Measurements from ENCODE around the gene TIMP2. TPM values are rescaled to one million over a fixed set of nuclear protein-coding genes. Genes with fewer than 3 reads are reported as not detected.

TIMP2 gene
- total and polyA plus RNA-seq, 8 donors: 20.9 to 100.0 (median 47.2) TPM

DNA sequence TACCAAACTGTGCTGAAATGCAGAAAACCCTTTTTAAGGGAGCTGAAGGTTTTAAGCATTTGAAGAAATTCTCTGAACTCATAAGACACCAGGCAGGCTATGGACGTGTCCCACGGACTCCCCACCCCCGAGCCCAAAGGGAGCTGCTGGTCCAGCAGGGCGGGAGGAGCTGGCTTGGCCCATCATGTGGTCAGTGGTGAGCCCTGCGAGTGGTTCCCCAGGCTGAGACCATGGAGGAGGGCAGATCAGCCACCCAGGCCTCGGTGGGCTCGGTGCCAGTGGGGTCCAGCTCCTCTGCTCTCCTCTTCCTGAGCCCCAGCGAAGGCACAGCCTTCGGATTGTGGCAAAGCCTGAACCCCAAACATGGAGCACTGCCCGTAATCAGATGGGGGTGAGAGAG lies 27.5 kb upstream of the TIMP2 start:
- Histone ChIP-seq H3K4me1 (peaks cover 6 to 22% (median 17%) of the 10 kb centered on the region in 4 donors), H3K36me3 (no peaks in the 10 kb centered on the region), H3K9me3 (peaks cover 0 to 21% (median 14%) of the 10 kb centered on the region in 4 donors), H3K27ac (peak overlapping the region in 3 of 5 donors; percentile 36 to 68 (median 60)), H3K4me3 (no peak overlapping the region), H3K27me3 (no peaks in the 10 kb centered on the region)
- DNase-seq: peak in 1 of 2 donors; percentile 51
- WGBS, 5 donors: 77 to 90% (median 82%) methylated on average over 7 to 10 of the region's 10 CpGs
- TF ChIP-seq POLR2AphosphoS5 (IDR thresholded peaks at IDR 0.05) (no peak), EP300 (IDR thresholded peaks at IDR 0.05) (no peak), POLR2A (IDR thresholded peaks at IDR 0.05) (no peak)
- TF ChIP-seq, protein P1, sequence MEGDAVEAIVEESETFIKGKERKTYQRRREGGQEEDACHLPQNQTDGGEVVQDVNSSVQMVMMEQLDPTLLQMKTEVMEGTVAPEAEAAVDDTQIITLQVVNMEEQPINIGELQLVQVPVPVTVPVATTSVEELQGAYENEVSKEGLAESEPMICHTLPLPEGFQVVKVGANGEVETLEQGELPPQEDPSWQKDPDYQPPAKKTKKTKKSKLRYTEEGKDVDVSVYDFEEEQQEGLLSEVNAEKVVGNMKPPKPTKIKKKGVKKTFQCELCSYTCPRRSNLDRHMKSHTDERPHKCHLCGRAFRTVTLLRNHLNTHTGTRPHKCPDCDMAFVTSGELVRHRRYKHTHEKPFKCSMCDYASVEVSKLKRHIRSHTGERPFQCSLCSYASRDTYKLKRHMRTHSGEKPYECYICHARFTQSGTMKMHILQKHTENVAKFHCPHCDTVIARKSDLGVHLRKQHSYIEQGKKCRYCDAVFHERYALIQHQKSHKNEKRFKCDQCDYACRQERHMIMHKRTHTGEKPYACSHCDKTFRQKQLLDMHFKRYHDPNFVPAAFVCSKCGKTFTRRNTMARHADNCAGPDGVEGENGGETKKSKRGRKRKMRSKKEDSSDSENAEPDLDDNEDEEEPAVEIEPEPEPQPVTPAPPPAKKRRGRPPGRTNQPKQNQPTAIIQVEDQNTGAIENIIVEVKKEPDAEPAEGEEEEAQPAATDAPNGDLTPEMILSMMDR (IDR thresholded peaks at IDR 0.05): no peak
- intact Hi-C loops (cut with DNase I; ENCODE audit: low total_unique reads): no loop called here

DNA sequence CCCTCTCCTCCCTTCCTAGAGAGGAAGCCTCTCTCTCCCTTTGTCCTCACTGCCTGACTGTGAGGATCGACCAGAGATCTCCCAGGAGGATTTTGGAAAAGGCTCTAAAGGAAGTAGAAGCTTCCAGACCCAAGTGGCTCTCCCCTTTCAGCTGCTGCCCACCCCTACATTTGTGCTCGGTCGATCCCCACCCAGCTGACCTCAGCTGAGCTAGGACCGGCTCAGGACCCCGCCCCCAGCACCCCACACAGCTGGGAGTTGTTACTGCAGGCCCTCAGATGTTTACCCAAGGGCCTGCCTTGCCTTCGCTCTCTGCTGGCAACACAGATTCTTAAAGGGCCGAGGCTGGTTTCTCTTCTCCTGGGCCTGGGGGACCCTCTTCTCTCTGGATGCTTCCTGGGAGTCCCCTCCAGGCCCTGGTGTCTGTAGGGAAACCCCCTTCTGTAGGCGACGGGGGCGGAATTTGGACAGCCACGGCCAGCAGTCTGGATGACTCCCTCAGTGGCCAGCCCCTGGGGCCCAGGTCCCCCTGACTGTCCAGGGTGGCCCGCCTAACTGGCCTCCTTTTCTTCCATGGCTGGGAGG lies 26.9 kb upstream of the TIMP2 start:
- TF ChIP-seq, protein P1 (IDR thresholded peaks at IDR 0.05): no peak
- TF ChIP-seq POLR2A (IDR thresholded peaks at IDR 0.05) (no peak), EP300 (IDR thresholded peaks at IDR 0.05) (no peak), POLR2AphosphoS5 (IDR thresholded peaks at IDR 0.05) (no peak)
- WGBS, 5 donors: 23 to 42% (median 28%) methylated on average over 8 to 12 of the region's 12 CpGs
- DNase-seq: peak; percentile 53 to 89

GRCh38 chr17:78950870-78951269 lies 25.7 kb upstream of the TIMP2 start:
- peaks cover 6 to 34% (median 28%) of the 10 kb centered on the region in 4 donors for H3K4me1 ChIP-seq
- 88 to 100% (median 96%) methylated on average over 2 of the region's 2 CpGs for WGBS, 5 donors
- peaks cover 0 to 21% (median 14%) of the 10 kb centered on the region in 4 donors for H3K9me3 ChIP-seq
- no peak for TF ChIP-seq EP300 (IDR thresholded peaks at IDR 0.05)
- TF ChIP-seq, protein P1 (IDR thresholded peaks at IDR 0.05): no peak
- no peak for TF ChIP-seq POLR2A (IDR thresholded peaks at IDR 0.05)
- H3K27ac ChIP-seq: no peak overlapping the region
- no peaks in the 10 kb centered on the region for H3K27me3 ChIP-seq
- intact Hi-C loops (cut with DNase I; ENCODE audit: low total_unique reads): no loop called here
- no peaks in the 10 kb centered on the region for H3K36me3 ChIP-seq
- no peak overlapping the region for H3K4me3 ChIP-seq
- DNase-seq: no peak

More for the DNA sequence above, 26.9 kb upstream of the TIMP2 start:
- intact Hi-C loops (cut with DNase I; ENCODE audit: low total_unique reads): no loop called here
- Histone ChIP-seq H3K9me3 (peaks cover 0 to 21% (median 14%) of the 10 kb centered on the region in 4 donors), H3K27me3 (no peaks in the 10 kb centered on the region), H3K27ac (peak overlapping the region; percentile 5 to 68 (median 36)), H3K36me3 (no peaks in the 10 kb centered on the region), H3K4me1 (peaks cover 6 to 26% (median 21%) of the 10 kb centered on the region in 4 donors), H3K4me3 (no peak overlapping the region)

DNA sequence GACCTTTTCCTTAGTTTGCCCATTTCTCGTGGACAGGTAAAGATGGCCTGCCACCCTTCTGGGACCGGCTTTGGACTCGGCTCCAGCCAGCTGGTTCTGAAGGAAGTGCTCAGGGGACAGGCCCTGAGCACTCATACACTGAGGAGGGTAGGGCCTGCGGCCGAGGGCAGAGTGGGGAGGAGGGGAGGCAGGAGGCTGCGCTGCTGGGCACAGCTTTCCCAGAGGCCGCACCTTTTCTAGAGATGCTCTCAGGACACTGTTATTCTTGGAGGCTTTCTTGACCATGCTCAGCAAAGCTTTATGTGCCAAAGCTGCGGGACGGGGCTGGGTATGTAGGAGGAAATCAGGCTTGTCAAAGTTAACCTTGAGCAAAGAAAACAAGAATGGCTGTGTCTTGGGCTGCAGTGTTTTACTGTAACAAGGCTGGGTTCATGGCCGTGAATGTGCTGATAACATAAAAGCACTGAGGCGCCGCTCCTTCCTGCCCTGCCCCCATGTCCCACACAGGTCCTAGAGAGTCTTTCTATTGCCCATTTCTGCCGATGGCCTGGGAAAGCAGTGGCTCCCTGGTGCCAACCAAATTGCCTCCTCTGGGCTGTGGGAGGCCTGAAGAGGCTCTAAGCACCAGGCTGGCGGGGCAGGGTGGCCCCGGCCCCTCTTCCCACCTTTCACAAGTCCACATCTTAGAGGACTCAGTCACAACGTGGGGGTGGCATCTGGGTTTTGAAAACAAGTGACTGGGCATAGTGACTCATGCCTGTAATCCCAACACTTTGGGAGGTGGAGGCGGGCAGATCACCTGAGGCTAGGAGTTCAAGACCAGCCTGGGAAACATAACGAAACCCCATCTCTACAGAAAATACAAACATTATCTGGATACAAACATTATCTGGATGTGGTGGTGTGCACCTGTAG lies 22.3 kb upstream of the TIMP2 start:
- Histone ChIP-seq H3K9me3 (peaks cover 0 to 21% (median 14%) of the 10 kb centered on the region in 4 donors), H3K27me3 (no peaks in the 10 kb centered on the region), H3K4me1 (peaks cover 6 to 29% (median 21%) of the 10 kb centered on the region in 4 donors), H3K27ac (peak overlapping the region; percentile 63 to 87 (median 73)), H3K36me3 (no peaks in the 10 kb centered on the region), H3K4me3 (no peak overlapping the region)
- TF ChIP-seq POLR2A (IDR thresholded peaks at IDR 0.05): no peak
- TF ChIP-seq, protein P1 (IDR thresholded peaks at IDR 0.05): no peak
- TF ChIP-seq EP300 (IDR thresholded peaks at IDR 0.05): no peak
- TF ChIP-seq POLR2AphosphoS5 (IDR thresholded peaks at IDR 0.05): peak in 2 of 3 donors; percentile 17 to 30
- WGBS, 5 donors: 31 to 50% (median 42%) methylated on average over 18 of the region's 18 CpGs
- DNase-seq: peak; percentile 76 to 86
- intact Hi-C loops (cut with DNase I; ENCODE audit: low total_unique reads): no loop called here
